Left ventricle myocardium inferior (tissue), 1 donor: ENCODE data around the gene TMEM184C. TPM values are rescaled to one million over a fixed set of nuclear protein-coding genes. Genes with fewer than 3 reads are reported as not detected.

Experiments used
- DNase-seq: peaks from one replicate; pipeline ENCODE4 v3.0.0-alpha.2; 2020
- H3K27ac ChIP-seq: fragments of 200-600 bp; replicated peaks from 2 replicates; pipeline ENCODE4 v1.8.0; 2021
- H3K27me3 ChIP-seq: fragments of 200-600 bp; 2 replicates; pipeline ENCODE4 v1.8.0; 2021; ENCODE audit warnings: low read depth
- H3K36me3 ChIP-seq: fragments of 200-600 bp; 2 replicates; pipeline ENCODE4 v1.8.0; 2021
- H3K4me1 ChIP-seq: fragments of 200-600 bp; 2 replicates; pipeline ENCODE4 v1.8.0; 2021
- H3K4me3 ChIP-seq: fragments of 200-600 bp; 2 replicates; pipeline ENCODE4 v1.8.0; 2021; ENCODE audit warnings: mild to moderate bottlenecking, moderate library complexity
- H3K9me3 ChIP-seq: fragments of 200-600 bp; replicated peaks from 2 replicates; pipeline ENCODE4 v1.8.0; 2021
- CTCF ChIP-seq: fragments of 200-600 bp; IDR thresholded peaks from 2 replicates; pipeline ENCODE4 v1.8.0; 2021; ENCODE audit warnings: antibody characterized with exemption, mild to moderate bottlenecking, borderline replicate concordance
- intact Hi-C: fragments of 100-400 bp; cut with micrococcal nuclease; formaldehyde crosslinking; loops from one replicate; pipeline ENCODE4 v1.11.0; 2022
- long read RNA-seq: library from polyadenylated mRNA; unstranded; transcript quantifications from one replicate; pipeline ENCODE4 v2.0.0, GENCODE V29; 2021
- total RNA-seq: library from RNA; stranded (reverse); fragmentation: NEBNext Ultra II Directional; extraction: Animal tissue kit (Norgen Biotek cat#: 25700); gene quantifications from one replicate; pipeline ENCODE4 v1.2.1, GENCODE V29; 2021
- donor health status: DM: no; HTN: yes; CAD: no; lungs with severe emphysema.

Gene TMEM184C
- total RNA-seq: 24.7 TPM
- long read RNA-seq, full-length matches to known transcripts: 22 of 27 reads
- long read RNA-seq, partial matches to known transcripts: 0 of 27 reads
- long read RNA-seq, other reads (novel, unspliced or antisense): 5 of 27 reads

DNA sequence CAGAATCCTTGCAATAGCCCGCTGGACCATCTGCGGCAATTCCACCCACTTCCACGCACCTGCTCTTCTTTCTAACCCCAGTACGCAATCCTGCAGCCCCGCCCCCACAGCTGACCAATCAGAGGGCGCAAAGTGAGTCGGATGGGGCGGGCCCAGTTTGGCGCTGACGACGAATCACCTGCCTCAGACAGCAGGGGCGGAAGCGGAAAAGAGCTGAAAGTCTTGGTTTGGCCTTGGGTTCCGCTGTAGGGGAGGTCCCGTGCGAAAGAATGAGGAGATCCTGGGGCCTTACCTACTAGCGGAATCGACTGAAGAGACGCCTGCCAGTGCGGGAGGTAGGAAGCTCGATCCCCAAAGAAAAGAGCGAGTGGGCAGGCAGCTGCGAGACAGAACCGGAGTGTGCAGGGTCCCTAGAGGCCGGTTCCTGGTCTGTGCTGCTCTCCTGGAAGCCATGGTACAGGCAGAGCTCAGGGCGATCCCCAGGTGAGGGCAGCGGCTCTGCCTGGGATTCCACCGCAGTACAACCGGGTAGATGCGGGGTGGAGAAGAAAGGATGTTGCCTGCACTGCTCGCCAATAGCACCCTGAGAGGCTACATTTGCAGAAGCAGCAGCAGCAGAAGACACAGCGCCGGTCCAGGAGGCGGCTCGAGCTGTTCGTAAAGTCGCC is at the start of gene TMEM184C:
Gene TMEM184C, plus strand, starts transcription at position 225 of the 668 bp plus-strand sequence. CDS start 560 bp downstream, outside the sequence.
- DNase-seq: peak; percentile 99
- Histone ChIP-seq H3K27ac (peak within 1 kb of the TSS; percentile 89), H3K4me1 (peaks cover 58% of the 10 kb centered on the region), H3K27me3 (no peaks in the 10 kb centered on the region), H3K9me3 (no peaks in the 10 kb centered on the region), H3K36me3 (peaks cover 2% of the 10 kb centered on the region), H3K4me3 (peak within 1 kb of the TSS; percentile 87)
- no peak for TF ChIP-seq CTCF
- intact Hi-C loops: no loop called here

- intact Hi-C loops: no loop called here
These were observed 46.6 kb upstream of the TMEM184C start for GRCh38 chr4:147570616-147571015.

DNA sequence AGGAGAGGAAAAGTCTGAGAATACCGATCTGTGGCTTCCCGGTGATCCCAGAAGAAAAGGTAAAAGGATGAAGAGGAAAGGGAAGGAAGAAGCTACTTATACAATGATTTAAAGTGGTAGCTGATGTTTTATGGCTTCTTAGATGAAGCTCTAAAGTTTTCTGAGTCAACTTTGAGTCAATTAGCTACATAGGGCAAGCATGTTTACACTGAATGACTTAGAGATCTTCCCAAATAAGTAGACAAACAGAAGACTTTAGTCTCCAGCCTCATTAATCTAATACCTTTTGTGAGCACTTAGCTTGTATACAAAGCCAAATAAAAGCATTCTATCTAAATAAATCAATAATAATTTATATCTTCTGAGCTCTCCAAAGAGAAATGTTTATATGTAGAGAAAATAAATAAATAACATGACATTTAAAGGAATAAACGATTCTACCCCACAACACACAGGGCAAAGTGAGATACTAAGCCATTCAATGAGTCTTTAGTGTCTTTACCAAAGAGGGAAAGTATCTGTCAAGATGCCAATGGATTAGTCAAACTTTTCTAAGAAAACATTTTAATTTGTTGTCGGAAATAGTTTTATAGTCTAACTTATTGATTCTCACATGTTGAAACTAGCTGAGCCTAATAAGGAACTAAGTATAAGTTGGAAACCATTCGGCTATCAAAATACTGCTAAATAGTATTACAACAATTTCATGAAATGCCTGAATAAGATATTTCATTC is 46.0 kb upstream of the TMEM184C start:
- Histone ChIP-seq H3K36me3 (no peaks in the 10 kb centered on the region), H3K9me3 (no peaks in the 10 kb centered on the region), H3K27me3 (no peaks in the 10 kb centered on the region), H3K27ac (no peak overlapping the region), H3K4me3 (no peak overlapping the region), H3K4me1 (no peaks in the 10 kb centered on the region)
- intact Hi-C loops: no loop called here
- no peak for TF ChIP-seq CTCF
- no peak for DNase-seq

More at GRCh38 chr4:147570616-147571015, 46.6 kb upstream of the TMEM184C start:
- no peak overlapping the region for H3K27ac ChIP-seq
- H3K4me3 ChIP-seq: no peak overlapping the region
- no peaks in the 10 kb centered on the region for H3K27me3 ChIP-seq
- peak; percentile 31 for TF ChIP-seq CTCF
- DNase-seq: no peak
- H3K36me3 ChIP-seq: no peaks in the 10 kb centered on the region
- no peaks in the 10 kb centered on the region for H3K9me3 ChIP-seq
- H3K4me1 ChIP-seq: no peaks in the 10 kb centered on the region

DNA sequence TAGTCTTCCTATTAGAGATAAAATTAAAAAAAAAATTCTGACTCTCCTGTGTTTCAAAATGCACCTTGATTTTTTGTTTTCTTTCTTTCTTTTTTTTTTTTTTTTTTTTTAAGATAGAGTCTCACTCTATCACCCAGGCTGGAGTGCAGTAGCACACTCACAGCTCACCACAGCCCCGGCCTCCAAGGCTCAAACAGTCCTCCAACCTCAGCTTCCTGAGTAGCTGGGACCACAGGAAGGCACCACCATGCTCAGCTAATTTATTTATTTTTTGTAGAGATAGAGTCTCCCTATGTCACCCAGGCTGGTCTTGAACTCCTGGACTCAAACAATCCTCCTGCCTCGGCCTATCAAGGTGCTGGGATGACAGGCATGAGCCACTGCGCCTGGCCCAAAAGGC is 41.1 kb upstream of the TMEM184C start:
- Histone ChIP-seq H3K4me3 (no peak overlapping the region), H3K36me3 (no peaks in the 10 kb centered on the region), H3K27me3 (no peaks in the 10 kb centered on the region), H3K27ac (no peak overlapping the region), H3K9me3 (no peaks in the 10 kb centered on the region), H3K4me1 (no peaks in the 10 kb centered on the region)
- intact Hi-C loops: no loop called here
- TF ChIP-seq CTCF: no peak
- DNase-seq: no peak

- no peak for DNase-seq
- intact Hi-C loops: no loop called here
- Histone ChIP-seq H3K27ac (no peak overlapping the region), H3K4me3 (no peak overlapping the region), H3K36me3 (no peaks in the 10 kb centered on the region), H3K27me3 (no peaks in the 10 kb centered on the region), H3K4me1 (no peaks in the 10 kb centered on the region), H3K9me3 (no peaks in the 10 kb centered on the region)
- no peak for TF ChIP-seq CTCF
These were observed 39.1 kb upstream of the TMEM184C start for GRCh38 chr4:147578051-147578476.
